Uterus (tissue), 4 donors: ENCODE results near the gene TSPAN5. TPM values are rescaled to one million over a fixed set of nuclear protein-coding genes. Genes with fewer than 3 reads are reported as not detected.

Experiments used
- DNase-seq, 2 donors: peaks; one replicate each; pipeline ENCODE4 v3.0.0-alpha.2; 2019 to 2020
- H3K27ac ChIP-seq, 2 donors: fragments of 200-600 bp; sonication (generic); 1 replicate in 1 of 2; 2 replicates in 1 of 2; pipeline ENCODE4 v1.5.1; 2016 to 2018
- H3K27me3 ChIP-seq, 2 donors: fragments of 200-600 bp; sonication (generic); one replicate each; pipeline ENCODE4 v1.5.1; 2018 to 2019; ENCODE audit warnings: control low read depth in 1 of 2
- H3K36me3 ChIP-seq, 2 donors: fragments of 200-600 bp; sonication (generic); one replicate each; pipeline ENCODE4 v1.5.1; 2019; ENCODE audit warnings: control low read depth in 1 of 2
- H3K4me1 ChIP-seq, 2 donors: fragments of 200-600 bp; sonication (generic); one replicate each; pipeline ENCODE4 v1.5.1; 2018 to 2019; ENCODE audit warnings: control low read depth in 1 of 2
- H3K4me3 ChIP-seq, 2 donors: fragments of 200-600 bp; sonication (generic); 1 replicate in 1 of 2; 2 replicates in 1 of 2; pipeline ENCODE4 v1.5.1; 2018 to 2019; ENCODE audit warnings: mild to moderate bottlenecking in 1 of 2
- H3K9me3 ChIP-seq, 2 donors: fragments of 200-600 bp; sonication (generic); one replicate each; pipeline ENCODE4 v1.5.1; 2019; ENCODE audit warnings: control low read depth in 1 of 2
- POLR2A ChIP-seq, 2 donors: fragments of 450-650 bp; IDR thresholded peaks; one replicate each; pipeline ENCODE4 v1.6.1; 2016; ENCODE audit warnings: antibody characterized with exemption in 2 of 2, mild to moderate bottlenecking in 1 of 2, moderate library complexity in 1 of 2
- intact Hi-C: fragments of 100-400 bp; cut with DNase I; formaldehyde crosslinking; loops from one replicate; pipeline ENCODE4 v1.15.1; 2023; ENCODE audit warnings: low total_unique reads
- total RNA-seq, 4 donors: library from RNA; depleted of rRNA in 3 of 4; stranded (reverse); fragments of >200 nt in 3 of 4; gene quantifications; one replicate each; pipeline versions ENCODE4 v1.1.0 to v1.2.4, GENCODE V29; 2014 to 2023
- TF ChIP-seq, protein P1 (sequence below), 4 experiments: fragments of 200-600 bp in 2 of 4; fragments of 450-650 bp in 2 of 4; sonication (generic) in 2 of 4; IDR thresholded peaks; one replicate each; pipeline ENCODE4 v1.5.1; 2016 to 2019; ENCODE audit warnings: antibody characterized with exemption in 4 of 4, mild to moderate bottlenecking in 2 of 4, moderate library complexity in 1 of 4
- donor health status: DM: yes; HTN: yes; CAD: no.

TSPAN5 gene
- total RNA-seq, 4 donors from 2014 or later = 15.9 to 45.3 (median 30.3) TPM

DNA sequence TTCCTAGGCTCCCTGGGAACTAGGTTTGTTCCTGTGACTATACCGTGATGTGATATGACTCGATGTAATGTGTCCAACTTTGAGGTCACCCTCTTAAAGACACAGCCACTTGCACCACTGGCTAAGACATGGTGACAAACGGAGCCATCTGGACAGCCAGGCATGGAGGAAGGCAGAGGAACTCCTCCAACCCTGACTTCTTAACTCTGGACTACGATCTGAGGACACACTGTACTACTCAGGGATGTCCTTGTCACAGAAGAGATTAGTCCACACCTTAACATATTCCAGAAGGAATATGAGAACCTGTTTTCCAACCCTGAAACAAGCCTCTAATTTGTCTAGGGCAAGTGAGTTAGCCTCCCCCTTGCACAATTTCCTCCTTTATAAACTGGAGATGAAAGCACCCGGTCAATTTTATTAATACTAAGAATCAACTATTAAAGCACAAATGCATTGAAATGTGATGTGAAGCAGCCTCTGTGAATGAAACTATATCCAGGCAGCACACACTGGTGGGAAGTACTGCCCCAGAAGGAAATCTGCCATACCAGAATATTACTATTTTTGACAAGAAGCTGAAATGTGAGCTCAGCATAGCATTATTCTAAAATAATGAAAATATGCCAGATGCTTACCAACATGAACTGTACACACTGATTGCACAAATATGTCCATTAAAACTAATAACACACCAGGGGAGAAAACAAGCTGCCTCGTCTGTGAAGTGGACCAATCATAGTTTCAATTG lies 47.3 kb downstream of the TSPAN5 start:
- Histone ChIP-seq H3K4me1 (peaks cover 0 to 2% of the 10 kb centered on the region in 2 donors), H3K4me3 (no peak overlapping the region), H3K27me3 (no peaks in the 10 kb centered on the region), H3K27ac (no peak overlapping the region), H3K9me3 (no peaks in the 10 kb centered on the region), H3K36me3 (no peaks in the 10 kb centered on the region)
- TF ChIP-seq POLR2A (IDR thresholded peaks at IDR 0.05) = no peak
- TF ChIP-seq, protein P1, sequence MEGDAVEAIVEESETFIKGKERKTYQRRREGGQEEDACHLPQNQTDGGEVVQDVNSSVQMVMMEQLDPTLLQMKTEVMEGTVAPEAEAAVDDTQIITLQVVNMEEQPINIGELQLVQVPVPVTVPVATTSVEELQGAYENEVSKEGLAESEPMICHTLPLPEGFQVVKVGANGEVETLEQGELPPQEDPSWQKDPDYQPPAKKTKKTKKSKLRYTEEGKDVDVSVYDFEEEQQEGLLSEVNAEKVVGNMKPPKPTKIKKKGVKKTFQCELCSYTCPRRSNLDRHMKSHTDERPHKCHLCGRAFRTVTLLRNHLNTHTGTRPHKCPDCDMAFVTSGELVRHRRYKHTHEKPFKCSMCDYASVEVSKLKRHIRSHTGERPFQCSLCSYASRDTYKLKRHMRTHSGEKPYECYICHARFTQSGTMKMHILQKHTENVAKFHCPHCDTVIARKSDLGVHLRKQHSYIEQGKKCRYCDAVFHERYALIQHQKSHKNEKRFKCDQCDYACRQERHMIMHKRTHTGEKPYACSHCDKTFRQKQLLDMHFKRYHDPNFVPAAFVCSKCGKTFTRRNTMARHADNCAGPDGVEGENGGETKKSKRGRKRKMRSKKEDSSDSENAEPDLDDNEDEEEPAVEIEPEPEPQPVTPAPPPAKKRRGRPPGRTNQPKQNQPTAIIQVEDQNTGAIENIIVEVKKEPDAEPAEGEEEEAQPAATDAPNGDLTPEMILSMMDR (IDR thresholded peaks at IDR 0.05) = no peak
- no peak for DNase-seq
- intact Hi-C loops = no loop called here

GRCh38 chr4:98610431-98610830 lies 48.0 kb downstream of the TSPAN5 start:
- no peak for DNase-seq
- H3K27ac ChIP-seq = no peak overlapping the region
- H3K4me1 ChIP-seq = peaks cover 0 to 2% of the 10 kb centered on the region in 2 donors
- H3K27me3 ChIP-seq = no peaks in the 10 kb centered on the region
- H3K9me3 ChIP-seq = no peaks in the 10 kb centered on the region
- H3K4me3 ChIP-seq = no peak overlapping the region
- TF ChIP-seq, protein P1 (IDR thresholded peaks at IDR 0.05) = no peak
- no peak for TF ChIP-seq POLR2A (IDR thresholded peaks at IDR 0.05)
- intact Hi-C loops = no loop called here
- H3K36me3 ChIP-seq = no peaks in the 10 kb centered on the region

DNA sequence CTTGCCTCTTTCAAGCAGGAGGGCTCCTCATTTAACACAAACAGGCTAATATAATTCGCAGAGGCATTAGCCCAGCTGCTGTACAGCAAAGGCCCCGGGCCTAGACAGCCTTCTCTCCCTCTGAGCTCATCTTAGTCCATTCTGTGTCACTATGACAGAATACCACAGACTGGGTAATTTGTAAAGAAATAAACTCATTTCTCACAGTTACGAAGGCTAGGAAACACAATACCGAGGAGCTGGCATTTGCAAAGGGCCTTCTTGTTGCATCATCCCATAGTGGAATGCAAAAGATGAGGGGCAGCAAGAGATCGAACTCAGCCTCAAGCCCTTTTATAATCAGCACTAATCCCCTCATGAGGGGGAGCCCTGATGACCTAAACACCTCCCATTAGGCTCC lies 48.5 kb downstream of the TSPAN5 start:
- Histone ChIP-seq H3K27ac (no peak overlapping the region), H3K4me1 (peaks cover 0 to 2% of the 10 kb centered on the region in 2 donors), H3K36me3 (no peaks in the 10 kb centered on the region), H3K4me3 (no peak overlapping the region), H3K9me3 (no peaks in the 10 kb centered on the region), H3K27me3 (no peaks in the 10 kb centered on the region)
- intact Hi-C loops = no loop called here
- no peak for DNase-seq
- TF ChIP-seq, protein P1 (IDR thresholded peaks at IDR 0.05) = no peak
- TF ChIP-seq POLR2A (IDR thresholded peaks at IDR 0.05) = no peak

DNA sequence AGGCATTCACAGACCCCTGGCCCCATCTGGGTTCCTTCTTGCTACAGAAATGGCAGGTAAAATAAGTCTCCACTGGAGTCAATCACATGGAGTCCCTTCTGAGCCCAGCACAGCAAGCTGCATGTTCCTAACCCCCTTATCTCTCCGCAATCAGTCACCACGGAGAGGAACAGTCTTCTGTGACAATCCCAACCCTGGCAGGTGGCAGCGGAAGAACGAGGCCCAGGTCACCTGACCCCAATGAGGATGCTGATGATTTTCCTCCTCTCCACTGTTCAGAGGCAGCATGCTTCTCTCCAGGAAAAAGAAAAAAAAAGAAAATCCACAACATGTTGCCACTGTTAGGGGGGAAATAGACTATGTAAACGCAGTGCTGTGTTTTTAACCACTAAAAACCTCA lies 50.1 kb downstream of the TSPAN5 start:
- TF ChIP-seq, protein P1 (IDR thresholded peaks at IDR 0.05) = no peak
- TF ChIP-seq POLR2A (IDR thresholded peaks at IDR 0.05) = no peak
- Histone ChIP-seq H3K27ac (no peak overlapping the region), H3K36me3 (no peaks in the 10 kb centered on the region), H3K27me3 (no peaks in the 10 kb centered on the region), H3K4me1 (no peaks in the 10 kb centered on the region), H3K4me3 (no peak overlapping the region), H3K9me3 (no peaks in the 10 kb centered on the region)
- intact Hi-C loops = no loop called here
- no peak for DNase-seq

DNA sequence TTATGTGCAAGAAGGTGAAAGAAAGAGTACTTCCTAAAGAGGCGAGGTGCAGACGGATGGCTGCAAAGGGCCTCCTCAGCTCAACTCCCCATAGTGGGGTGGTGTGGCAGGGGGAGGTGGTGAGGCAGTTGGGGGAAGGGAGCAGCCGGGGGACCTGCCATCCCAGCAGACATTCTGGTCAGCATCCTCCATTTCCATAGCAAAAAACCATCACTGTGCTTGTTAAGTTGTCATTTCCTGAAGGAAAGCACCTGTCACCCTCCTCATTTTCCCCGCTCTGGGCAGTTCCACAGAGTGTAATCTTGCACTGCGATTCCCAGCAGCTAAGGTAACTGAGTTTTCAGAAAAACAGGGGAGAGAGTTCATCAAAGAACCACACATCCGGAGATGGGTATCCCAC lies 51.5 kb downstream of the TSPAN5 start:
- H3K27ac ChIP-seq = no peak overlapping the region
- H3K27me3 ChIP-seq = no peaks in the 10 kb centered on the region
- no peaks in the 10 kb centered on the region for H3K9me3 ChIP-seq
- intact Hi-C loops = no loop called here
- H3K4me3 ChIP-seq = no peak overlapping the region
- H3K4me1 ChIP-seq = no peaks in the 10 kb centered on the region
- H3K36me3 ChIP-seq = no peaks in the 10 kb centered on the region
- no peak for DNase-seq
- TF ChIP-seq POLR2A (IDR thresholded peaks at IDR 0.05) = no peak
- TF ChIP-seq, protein P1 (IDR thresholded peaks at IDR 0.05) = no peak
